GM12878 (cell line): ENCODE data around the gene WDR53. TPM values are rescaled to one million over a fixed set of nuclear protein-coding genes. Genes with fewer than 3 reads are reported as not detected.

Source experiments
- ATAC-seq: fragments of 200-7000 bp; cut with Tn5 transposase; 3 replicates; pipeline ENCODE4 v1.9.1; 2020; ENCODE audit warnings: mild to moderate bottlenecking, moderate library complexity
- BruUV-seq: library from RNA; stranded (reverse); fragments of 400-500 nt; replicated peaks from 2 replicates; lab custom pipeline; 2021; lab: Mats Ljungman, UMichigan
- CTCF ChIA-PET: fragments of 300-600 bp; sonication (Branson Sonifier 250); formaldehyde crosslinking; extraction: SDS; loops from one replicate; lab custom pipeline; 2021; ENCODE audit warnings: inconsistent platforms; lab: Yijun Ruan, JAX
- POLR2A ChIA-PET: fragments of 350-600 bp; formaldehyde crosslinking; extraction: SDS; loops from one replicate; lab custom pipeline; 2021; ENCODE audit warnings: inconsistent platforms; lab: Charles Lee
- RAD21 ChIA-PET: fragments of 300-600 bp; sonication (Branson Sonifier 250); formaldehyde crosslinking; loops from one replicate; lab custom pipeline; 2023; ENCODE audit warnings: antibody characterized with exemption; ENCODE audit not compliant: unreplicated experiment; lab: Charles Lee
- SMC1A ChIA-PET: fragments of 300-600 bp; sonication (Branson Sonifier 250); formaldehyde crosslinking; loops from one replicate; lab custom pipeline; 2023; ENCODE audit not compliant: unreplicated experiment, uncharacterized antibody; lab: Charles Lee
- DNase-seq: peaks from one replicate; pipeline ENCODE4 v3.0.0-alpha.2; 2011; ENCODE audit warnings: low read depth, low spot score
- FAIRE-seq: peaks from 3 replicates; lab custom pipeline; 2011; peaks lifted over from hg19 to GRCh38; lab: Jason Lieb, UNC
- H2AFZ ChIP-seq: 2 replicates; pipeline ENCODE4 v1.6.0; 2011; ENCODE audit warnings: low read depth, low read length, control low read depth; ENCODE audit not compliant: control insufficient read depth
- H3K27ac ChIP-seq: 2 replicates; pipeline ENCODE4 v1.5.1; 2011; ENCODE audit warnings: control low read depth; ENCODE audit not compliant: control insufficient read depth, insufficient read depth
- H3K27me3 ChIP-seq, 2 experiments: replicated peaks in 1 of 2; 2 replicates each; pipeline versions ENCODE4 v1.6.0 to v1.6.1; 2011; ENCODE audit warnings: low read length in 1 of 2; ENCODE audit not compliant: control insufficient read depth in 2 of 2, insufficient read depth in 2 of 2
- H3K36me3 ChIP-seq, 2 experiments: 2 replicates each; pipeline ENCODE4 v1.5.1; 2011; ENCODE audit warnings: low read length in 1 of 2; ENCODE audit not compliant: control insufficient read depth in 2 of 2, insufficient read depth in 2 of 2
- H3K4me1 ChIP-seq: 2 replicates; pipeline ENCODE4 v1.6.1; 2011; ENCODE audit warnings: mild to moderate bottlenecking, low read length, moderate library complexity, mixed read lengths; ENCODE audit not compliant: control insufficient read depth, insufficient read depth
- H3K4me2 ChIP-seq: 2 replicates; pipeline ENCODE4 v1.6.0; 2011; ENCODE audit warnings: control low read depth; ENCODE audit not compliant: control insufficient read depth, insufficient read depth
- H3K4me3 ChIP-seq: fragments of 200-600 bp; sonication (generic); 2 replicates; pipeline ENCODE4 v1.5.1; 2016
- H3K79me2 ChIP-seq: 2 replicates; pipeline ENCODE4 v1.6.0; 2011; ENCODE audit warnings: low read length; ENCODE audit not compliant: control insufficient read depth, insufficient read depth
- H3K9ac ChIP-seq: 2 replicates; pipeline ENCODE4 v1.8.0; 2011; ENCODE audit warnings: low read length, control low read depth, mixed read lengths; ENCODE audit not compliant: control insufficient read depth, insufficient read depth
- H3K9me3 ChIP-seq: replicated peaks from 3 replicates; pipeline ENCODE4 v1.5.1; 2011; ENCODE audit warnings: mild to moderate bottlenecking, low read length; ENCODE audit not compliant: control insufficient read depth, insufficient read depth
- H4K20me1 ChIP-seq: 2 replicates; pipeline ENCODE4 v1.6.0; 2011; ENCODE audit not compliant: control insufficient read depth, insufficient read depth
- ASH2L ChIP-seq: fragments of 300-600, 200-600 bp; sonication (generic); IDR thresholded peaks from 2 replicates; pipeline ENCODE4 v1.6.1; 2017; ENCODE audit warnings: low read depth, mild to moderate bottlenecking, borderline replicate concordance
- BMI1 ChIP-seq: fragments of 450-650 bp; IDR thresholded peaks from 2 replicates; pipeline ENCODE4 v1.6.1; 2016; ENCODE audit warnings: mild to moderate bottlenecking, moderate library complexity, borderline replicate concordance
- CBX3 ChIP-seq: fragments of 200-600 bp; sonication (generic); IDR thresholded peaks from 2 replicates; pipeline ENCODE4 v1.6.1; 2016; ENCODE audit warnings: low read depth, borderline replicate concordance
- FOS ChIP-seq: IDR thresholded peaks from 3 replicates; pipeline ENCODE4 v1.6.1; 2011; ENCODE audit warnings: borderline replicate concordance; ENCODE audit not compliant: insufficient read length; ENCODE audit errors: extremely low read depth
- FOXM1 ChIP-seq: IDR thresholded peaks from 2 replicates; pipeline ENCODE4 v1.6.1; 2012; ENCODE audit warnings: low read depth, mild to moderate bottlenecking, inconsistent platforms, low read length, moderate library complexity
- IKZF2 ChIP-seq, 2 experiments: fragments of 450-650 bp; IDR thresholded peaks; 2 replicates each; pipeline ENCODE4 v1.6.1; 2017; ENCODE audit warnings: mild to moderate bottlenecking in 2 of 2, moderate library complexity in 2 of 2
- JUNB ChIP-seq: IDR thresholded peaks from 2 replicates; pipeline ENCODE4 v1.6.1; 2016; ENCODE audit warnings: antibody characterized with exemption, mild to moderate bottlenecking
- MYB ChIP-seq: fragments of 150-350 bp; IDR thresholded peaks from 2 replicates; pipeline ENCODE4 v1.6.1; 2014; ENCODE audit warnings: mild to moderate bottlenecking, low read depth, low read length, borderline replicate concordance
- PAX5 ChIP-seq: IDR thresholded peaks from 2 replicates; pipeline ENCODE4 v1.6.1; 2011; ENCODE audit warnings: low read depth, low read length, borderline replicate concordance
- POLR2AphosphoS2 ChIP-seq: IDR thresholded peaks from 2 replicates; pipeline ENCODE4 v1.6.1; 2011; ENCODE audit warnings: low read depth, mild to moderate bottlenecking, low read length, improper control_type of control experiment, moderate library complexity
- PRDM15 ChIP-seq: fragments of 450-650 bp; formaldehyde crosslinking; IDR thresholded peaks from 2 replicates; pipeline ENCODE4 v1.4.0; 2020; ENCODE audit warnings: mild to moderate bottlenecking, moderate library complexity
- RBBP5 ChIP-seq: fragments of 200-600 bp; sonication (generic); conservative IDR thresholded peaks from 2 replicates; pipeline ENCODE4 v1.6.1; 2016
- SMARCA5 ChIP-seq: fragments of 450-650 bp; IDR thresholded peaks from 2 replicates; pipeline ENCODE4 v1.6.1; 2017; ENCODE audit warnings: mild to moderate bottlenecking
- YBX1 ChIP-seq: fragments of 450-650 bp; IDR thresholded peaks from 2 replicates; pipeline ENCODE4 v1.6.1; 2016; ENCODE audit warnings: antibody characterized with exemption
- WGBS: methylation state at CpG from one replicate; pipeline ENCODE4 v1.1.6; 2016; ENCODE audit warnings: low lambda C conversion rate; ENCODE audit not compliant: insufficient replicate concordance, insufficient coverage; ENCODE audit errors: missing lambda C conversion rate; 5-methylcytosine and 5-hydroxymethylcytosine counted together
- in situ Hi-C: fragments of 300-500 bp; cut with MboI; formaldehyde crosslinking; loops from 9 replicates; pipeline ENCODE4 v1.14.3; 2018; ENCODE audit warnings: mixed read lengths
- intact Hi-C: fragments of 100-400 bp; cut with micrococcal nuclease; formaldehyde crosslinking; loops from one replicate; pipeline ENCODE4 v1.14.2; 2022; ENCODE audit not compliant: unreplicated experiment
- polyA plus RNA-seq, 11 experiments: library from polyadenylated mRNA; depleted of rRNA in 4 of 11; unstranded in 6 of 11; stranded (reverse) in 5 of 11; fragments of >200 nt; fragmentation: Nextera tagmentation in 4 of 11; fragmentation: Illumina TruSeq in 1 of 11; extraction: Ambion mirVana in 4 of 11; extraction: Trizol in 1 of 11; gene quantifications; 1 replicate in 1 of 11; 2 replicates in 10 of 11; pipeline versions ENCODE4 v1.2.1 to v1.2.3, GENCODE V29; 2011 to 2016; ENCODE audit warnings: inconsistent platforms in 2 of 11, missing spikeins in 2 of 11, low read depth in 1 of 11
- total RNA-seq, 4 experiments: library from RNA; depleted of rRNA in 3 of 4; stranded (reverse); fragments of >200 nt in 3 of 4; fragmentation: Illumina TruSeq in 1 of 4; extraction: Trizol in 1 of 4; gene quantifications; 2 replicates each; pipeline versions ENCODE4 v1.2.1 to v1.2.3, GENCODE V29; 2013 to 2021
- TF ChIP-seq, protein P1 (sequence below): IDR thresholded peaks from 2 replicates; pipeline ENCODE4 v1.6.1; 2012; ENCODE audit warnings: low read length, inconsistent platforms
- TF ChIP-seq, protein P2 (sequence below): IDR thresholded peaks from 2 replicates; pipeline ENCODE4 v1.6.1; 2012; ENCODE audit warnings: low read depth, low read length, improper control_type of control experiment

WDR53 gene
- total and polyA plus RNA-seq, 10 of the 15 experiments (the other 5 are each of a cell fraction or from before 2014, with no cell fraction given) = 7.7 to 20.3 (median 15.7) TPM

DNA sequence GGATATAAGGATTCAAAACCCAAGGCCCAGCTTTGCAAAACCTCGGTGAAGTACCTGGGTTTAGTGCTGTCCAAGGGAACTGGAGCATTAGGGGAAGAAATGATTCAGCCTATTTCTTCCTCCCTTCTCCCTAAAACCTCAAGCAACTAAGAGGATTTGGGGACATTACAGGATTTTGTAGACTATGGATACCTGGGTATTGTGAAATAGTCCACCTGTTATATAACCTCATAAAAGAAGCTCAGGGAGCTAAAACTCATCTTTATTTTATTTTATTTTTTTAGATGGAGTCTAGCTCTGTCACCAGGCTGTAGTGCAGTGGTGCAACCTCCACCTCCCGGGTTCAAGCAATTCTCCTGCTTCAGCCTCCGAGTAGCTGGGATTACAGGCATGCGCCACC lies 44.5 kb downstream of the WDR53 start:
- ChIA-PET POLR2A (interaction anchor here (0.6 kb wide), 1 partner anchor 60 kb away, joined by 3 read pairs; no protein-coding TSS in a partner anchor), SMC1A (interaction anchor here (0.8 to 2.5 kb wide), 5 partner anchors 13 to 271 kb away, joined by 3 to 21 read pairs (median 4); no protein-coding TSS in a partner anchor), RAD21 (interaction anchor here (2.6 to 3.0 kb wide), 2 partner anchors 268 to 270 kb away, joined by 10 to 17 read pairs; no protein-coding TSS in a partner anchor), CTCF (interaction anchor here (0.6 to 4.9 kb wide), 16 partner anchors 10 to 272 kb away, joined by 3 to 48 read pairs (median 4); no protein-coding TSS in a partner anchor)
- intact Hi-C loops (loop anchor here (2.0 kb wide), 1 partner anchor 271 kb away; no protein-coding TSS in a partner anchor), in situ Hi-C loops (loop anchor here (5.0 kb wide), 1 partner anchor 272 kb away; no protein-coding TSS in a partner anchor)
- H3K9ac ChIP-seq = no peak overlapping the region
- H4K20me1 ChIP-seq = no peaks in the 10 kb centered on the region
- no peaks in the 10 kb centered on the region for H3K36me3 ChIP-seq
- TF ChIP-seq YBX1 (no peak), MYB (no peak), CBX3 (no peak), ASH2L (no peak), SMARCA5 (no peak), PAX5 (no peak), IKZF2 (IDR thresholded peaks at IDR 0.05) (no peak), RBBP5 (no peak), PRDM15 (CRISPR knock-in tag) (no peak), POLR2AphosphoS2 (no peak), BMI1 (no peak), FOXM1 (no peak), JUNB (no peak), FOS (no peak)
- TF ChIP-seq, protein P1, sequence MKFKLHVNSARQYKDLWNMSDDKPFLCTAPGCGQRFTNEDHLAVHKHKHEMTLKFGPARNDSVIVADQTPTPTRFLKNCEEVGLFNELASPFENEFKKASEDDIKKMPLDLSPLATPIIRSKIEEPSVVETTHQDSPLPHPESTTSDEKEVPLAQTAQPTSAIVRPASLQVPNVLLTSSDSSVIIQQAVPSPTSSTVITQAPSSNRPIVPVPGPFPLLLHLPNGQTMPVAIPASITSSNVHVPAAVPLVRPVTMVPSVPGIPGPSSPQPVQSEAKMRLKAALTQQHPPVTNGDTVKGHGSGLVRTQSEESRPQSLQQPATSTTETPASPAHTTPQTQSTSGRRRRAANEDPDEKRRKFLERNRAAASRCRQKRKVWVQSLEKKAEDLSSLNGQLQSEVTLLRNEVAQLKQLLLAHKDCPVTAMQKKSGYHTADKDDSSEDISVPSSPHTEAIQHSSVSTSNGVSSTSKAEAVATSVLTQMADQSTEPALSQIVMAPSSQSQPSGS = no peak
- TF ChIP-seq, protein P2, sequence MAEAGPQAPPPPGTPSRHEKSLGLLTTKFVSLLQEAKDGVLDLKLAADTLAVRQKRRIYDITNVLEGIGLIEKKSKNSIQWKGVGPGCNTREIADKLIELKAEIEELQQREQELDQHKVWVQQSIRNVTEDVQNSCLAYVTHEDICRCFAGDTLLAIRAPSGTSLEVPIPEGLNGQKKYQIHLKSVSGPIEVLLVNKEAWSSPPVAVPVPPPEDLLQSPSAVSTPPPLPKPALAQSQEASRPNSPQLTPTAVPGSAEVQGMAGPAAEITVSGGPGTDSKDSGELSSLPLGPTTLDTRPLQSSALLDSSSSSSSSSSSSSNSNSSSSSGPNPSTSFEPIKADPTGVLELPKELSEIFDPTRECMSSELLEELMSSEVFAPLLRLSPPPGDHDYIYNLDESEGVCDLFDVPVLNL = no peak
- H3K9me3 ChIP-seq = peaks cover 24% of the 10 kb centered on the region
- no peak overlapping the region for H3K4me3 ChIP-seq
- BruUV-seq = no TSS peak
- FAIRE-seq (no peak), DNase-seq (no peak), ATAC-seq (no peak)
- 97% methylated on average over 4 of the region's 4 CpGs for WGBS
- H2AFZ ChIP-seq = no peak overlapping the region
- no peak overlapping the region for H3K27ac ChIP-seq
- H3K4me2 ChIP-seq = no peak overlapping the region
- H3K79me2 ChIP-seq = no peaks in the 10 kb centered on the region
- H3K4me1 ChIP-seq = peaks cover 9% of the 10 kb centered on the region
- no peaks in the 10 kb centered on the region for H3K27me3 ChIP-seq
